ENCODE data around the gene PSME3.
"Not testable (repeated sequence)": the region's sequence is repeated elsewhere in the genome, so short reads cannot be mapped to it uniquely, and the experiment has no call there.

PSME3 gene

DNA sequence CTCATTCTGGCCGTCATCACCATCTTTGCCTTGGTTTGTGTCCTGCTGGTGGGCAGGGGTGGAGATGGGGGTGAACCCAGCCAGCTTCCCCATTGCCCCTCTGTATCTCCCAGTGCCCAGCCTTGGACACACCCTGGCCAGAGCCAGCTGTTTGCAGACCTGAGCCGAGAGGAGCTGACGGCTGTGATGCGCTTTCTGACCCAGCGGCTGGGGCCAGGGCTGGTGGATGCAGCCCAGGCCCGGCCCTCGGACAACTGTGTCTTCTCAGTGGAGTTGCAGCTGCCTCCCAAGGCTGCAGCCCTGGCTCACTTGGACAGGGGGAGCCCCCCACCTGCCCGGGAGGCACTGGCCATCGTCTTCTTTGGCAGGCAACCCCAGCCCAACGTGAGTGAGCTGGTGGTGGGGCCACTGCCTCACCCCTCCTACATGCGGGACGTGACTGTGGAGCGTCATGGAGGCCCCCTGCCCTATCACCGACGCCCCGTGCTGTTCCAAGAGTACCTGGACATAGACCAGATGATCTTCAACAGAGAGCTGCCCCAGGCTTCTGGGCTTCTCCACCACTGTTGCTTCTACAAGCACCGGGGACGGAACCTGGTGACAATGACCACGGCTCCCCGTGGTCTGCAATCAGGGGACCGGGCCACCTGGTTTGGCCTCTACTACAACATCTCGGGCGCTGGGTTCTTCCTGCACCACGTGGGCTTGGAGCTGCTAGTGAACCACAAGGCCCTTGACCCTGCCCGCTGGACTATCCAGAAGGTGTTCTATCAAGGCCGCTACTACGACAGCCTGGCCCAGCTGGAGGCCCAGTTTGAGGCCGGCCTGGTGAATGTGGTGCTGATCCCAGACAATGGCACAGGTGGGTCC, 18.4 kb downstream of the PSME3 start:
- DNase-seq (ENCODE audit: low read depth): not testable (repeated sequence)

DNA sequence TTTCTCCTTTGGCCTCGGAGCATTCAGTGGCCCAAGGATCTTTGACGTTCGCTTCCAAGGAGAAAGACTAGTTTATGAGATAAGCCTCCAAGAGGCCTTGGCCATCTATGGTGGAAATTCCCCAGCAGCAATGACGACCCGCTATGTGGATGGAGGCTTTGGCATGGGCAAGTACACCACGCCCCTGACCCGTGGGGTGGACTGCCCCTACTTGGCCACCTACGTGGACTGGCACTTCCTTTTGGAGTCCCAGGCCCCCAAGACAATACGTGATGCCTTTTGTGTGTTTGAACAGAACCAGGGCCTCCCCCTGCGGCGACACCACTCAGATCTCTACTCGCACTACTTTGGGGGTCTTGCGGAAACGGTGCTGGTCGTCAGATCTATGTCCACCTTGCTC, 19.2 kb downstream of the PSME3 start:
- no peak for DNase-seq (ENCODE audit: low read depth)

DNA sequence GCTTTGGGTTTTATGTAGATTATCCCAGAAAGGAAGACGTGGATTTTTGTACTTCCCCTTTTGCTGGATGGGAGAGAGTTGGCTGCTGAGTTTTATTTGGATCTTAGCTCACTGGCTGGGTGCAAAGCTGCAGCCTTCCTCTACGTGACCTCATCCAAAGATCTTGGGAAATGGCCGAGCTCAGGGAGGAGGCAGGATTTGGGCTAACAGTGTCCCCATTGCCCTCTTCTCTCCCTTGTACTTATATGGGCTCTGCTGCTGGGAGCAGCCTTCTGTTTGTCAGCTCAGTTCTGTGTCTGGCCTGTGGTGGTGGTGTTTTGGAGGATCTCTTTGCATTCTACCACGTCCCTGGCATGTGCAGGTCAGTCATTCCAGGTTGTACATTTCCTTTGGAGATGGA, 19.8 kb downstream of the PSME3 start:
- DNase-seq (ENCODE audit: low read depth): no peak

DNA sequence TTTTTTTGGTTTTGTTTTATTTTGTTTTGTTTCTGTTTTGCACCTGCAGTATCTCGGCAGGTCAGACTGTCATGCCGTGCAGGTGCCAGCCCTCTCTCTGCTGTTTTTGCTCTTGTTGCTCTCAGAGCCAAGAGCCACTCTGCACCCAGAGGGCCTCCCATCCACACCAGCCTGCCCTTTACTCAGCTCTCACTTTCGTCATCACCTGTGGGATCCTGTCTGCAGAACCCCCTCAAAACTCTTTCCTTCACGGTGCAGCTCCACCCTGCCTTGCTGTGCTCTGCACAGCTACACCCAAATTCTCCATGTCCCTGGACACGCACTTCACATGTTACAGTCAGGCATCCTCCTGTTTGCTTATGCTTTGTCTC, 20.4 kb downstream of the PSME3 start:
- no peak for DNase-seq (ENCODE audit: low read depth)

DNA sequence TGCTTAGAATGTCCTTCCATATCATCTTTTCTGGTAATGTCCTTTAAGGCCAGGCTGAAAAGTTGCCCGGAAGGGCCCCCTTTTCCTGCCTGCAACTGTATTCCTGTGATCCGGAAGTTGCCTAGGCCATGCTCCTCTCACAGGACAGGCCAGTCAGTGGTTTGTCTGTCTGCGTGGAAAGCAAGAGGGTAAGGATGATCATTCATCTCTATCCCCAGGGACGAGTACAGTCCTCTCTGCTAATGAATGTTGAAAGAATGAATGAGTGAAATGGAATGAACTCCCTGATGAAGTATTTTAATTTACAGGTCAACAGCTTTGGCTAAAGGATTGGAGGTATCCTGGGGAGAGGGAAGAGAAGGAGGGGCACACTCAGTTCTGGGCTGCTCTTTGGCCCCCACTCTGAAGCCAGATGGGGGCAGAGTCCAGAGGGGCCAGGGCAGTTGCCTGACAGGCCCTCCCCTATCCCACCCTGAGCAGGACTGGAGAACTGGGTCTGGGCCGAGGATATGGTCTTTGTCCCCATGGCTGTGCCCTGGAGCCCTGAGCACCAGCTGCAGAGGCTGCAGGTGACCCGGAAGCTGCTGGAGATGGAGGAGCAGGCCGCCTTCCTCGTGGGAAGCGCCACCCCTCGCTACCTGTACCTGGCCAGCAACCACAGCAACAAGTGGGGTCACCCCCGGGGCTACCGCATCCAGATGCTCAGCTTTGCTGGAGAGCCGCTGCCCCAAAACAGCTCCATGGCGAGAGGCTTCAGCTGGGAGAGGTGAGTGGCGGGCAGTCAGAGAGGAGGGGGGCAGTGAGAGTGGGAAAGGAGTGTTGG, 21.0 kb downstream of the PSME3 start:
- no peak for DNase-seq (ENCODE audit: low read depth)

DNA sequence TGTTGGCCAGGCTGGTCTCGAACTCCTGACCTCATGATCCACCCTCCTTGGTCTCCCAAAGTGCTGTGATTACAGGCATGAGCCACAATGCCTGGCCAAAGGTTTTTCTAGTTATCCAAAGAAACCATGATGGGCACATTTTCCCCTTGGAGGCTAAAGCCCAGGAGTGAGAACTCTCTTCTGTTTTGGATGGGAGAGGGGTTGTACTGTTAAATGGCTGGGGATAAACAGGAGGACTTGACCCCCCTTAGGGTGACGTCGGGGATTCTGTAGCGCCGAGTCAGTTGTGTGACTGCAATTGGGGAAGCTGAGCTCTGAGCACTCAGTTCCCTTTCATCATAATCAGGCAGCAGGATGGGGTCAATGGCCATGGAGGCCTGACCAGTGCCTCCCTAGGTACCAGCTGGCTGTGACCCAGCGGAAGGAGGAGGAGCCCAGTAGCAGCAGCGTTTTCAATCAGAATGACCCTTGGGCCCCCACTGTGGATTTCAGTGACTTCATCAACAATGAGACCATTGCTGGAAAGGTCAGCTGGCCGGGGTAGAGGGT, 21.9 kb downstream of the PSME3 start:
- no peak for DNase-seq (ENCODE audit: low read depth)

DNA sequence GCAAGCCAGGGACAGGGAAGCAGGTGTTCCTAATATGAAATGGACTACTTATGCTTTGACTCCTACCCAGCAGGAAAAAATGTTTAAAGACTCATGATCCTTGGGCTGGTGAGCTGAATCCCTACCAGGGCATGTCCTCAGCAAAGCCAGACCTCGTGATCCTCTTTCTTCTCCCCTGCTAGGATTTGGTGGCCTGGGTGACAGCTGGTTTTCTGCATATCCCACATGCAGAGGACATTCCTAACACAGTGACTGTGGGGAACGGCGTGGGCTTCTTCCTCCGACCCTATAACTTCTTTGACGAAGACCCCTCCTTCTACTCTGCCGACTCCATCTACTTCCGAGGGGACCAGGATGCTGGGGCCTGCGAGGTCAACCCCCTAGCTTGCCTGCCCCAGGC, 22.9 kb downstream of the PSME3 start:
- DNase-seq (ENCODE audit: low read depth): not testable (repeated sequence)

DNA sequence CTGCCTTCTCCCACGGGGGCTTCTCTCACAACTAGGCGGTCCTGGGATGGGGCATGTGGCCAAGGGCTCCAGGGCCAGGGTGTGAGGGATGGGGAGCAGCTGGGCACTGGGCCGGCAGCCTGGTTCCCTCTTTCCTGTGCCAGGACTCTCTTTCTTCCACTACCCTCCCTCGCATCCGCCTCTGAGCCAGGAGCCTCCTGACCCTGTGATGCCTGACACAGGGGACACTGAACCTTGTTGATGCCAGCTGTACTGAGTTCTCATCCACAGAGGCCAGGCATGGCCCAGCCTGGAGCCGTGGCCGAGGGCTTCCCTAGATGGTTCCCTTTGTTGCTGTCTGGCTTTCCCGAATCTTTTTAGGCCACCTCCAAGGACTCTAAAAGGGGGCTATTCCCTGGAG, 23.3 kb downstream of the PSME3 start:
- not testable (repeated sequence) for DNase-seq (ENCODE audit: low read depth)

DNA sequence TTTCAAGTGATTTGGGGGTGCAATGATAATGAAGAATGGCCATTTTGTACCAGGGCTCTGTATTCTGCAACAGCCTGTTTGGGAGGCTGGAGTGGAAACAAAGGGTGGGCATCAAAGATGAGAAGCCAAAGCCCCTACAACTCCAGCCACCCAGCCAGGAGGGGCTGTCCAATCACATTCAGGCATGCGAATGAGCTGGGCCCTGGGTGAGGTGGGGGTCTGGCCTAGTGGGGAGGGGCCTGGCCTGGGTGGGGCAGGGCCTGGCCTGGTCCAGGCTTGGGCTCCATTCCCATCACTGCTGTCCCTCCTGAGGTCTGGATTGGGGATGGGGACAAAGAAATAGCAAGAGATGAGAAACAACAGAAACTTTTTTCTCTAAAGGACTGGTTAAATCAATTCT, 24.2 kb downstream of the PSME3 start:
- DNase-seq (ENCODE audit: low read depth): no peak

DNA sequence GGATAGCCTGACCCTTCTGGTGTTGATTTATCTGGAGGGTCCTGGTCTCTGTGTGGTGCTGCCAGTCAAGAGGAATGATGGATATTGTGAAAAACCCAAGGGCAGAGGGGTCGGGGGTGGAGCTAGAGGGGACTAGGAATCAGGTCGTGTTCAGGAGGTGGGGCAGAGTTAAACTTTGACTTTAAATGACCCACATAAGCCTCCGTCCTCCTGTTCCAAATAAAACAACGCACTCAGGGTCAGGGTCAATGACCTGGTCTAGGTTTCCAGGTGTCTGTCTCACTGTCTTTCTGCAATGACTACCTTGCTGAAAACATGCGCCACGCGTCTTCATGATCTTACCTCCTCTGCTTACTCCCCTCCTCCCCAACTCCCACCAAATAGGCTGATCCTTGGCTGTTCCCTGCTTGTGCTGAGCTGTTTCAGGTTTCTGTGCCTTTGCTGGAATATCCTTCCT, 32.5 kb downstream of the PSME3 start:
- DNase-seq (ENCODE audit: low read depth): no peak

DNA sequence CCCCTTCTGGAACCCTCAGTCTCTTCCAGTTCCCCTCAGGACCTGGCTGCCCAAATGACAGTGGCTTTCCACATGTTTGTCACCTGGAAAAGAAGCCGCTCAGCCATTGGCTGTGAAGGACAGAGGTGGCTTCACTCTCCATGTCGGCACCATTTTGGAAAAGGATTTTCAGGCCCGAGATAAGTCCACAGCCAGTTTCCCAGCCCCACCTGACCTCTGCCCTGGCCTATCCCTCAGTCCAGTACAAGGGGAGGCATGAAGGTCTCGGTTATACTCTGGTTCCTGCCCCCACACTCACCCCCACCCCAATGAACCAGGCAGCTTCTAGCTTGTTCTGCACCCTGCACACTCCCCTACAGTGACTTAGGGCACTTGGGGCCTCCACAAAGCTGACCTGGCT, 33.0 kb downstream of the PSME3 start:
- DNase-seq (ENCODE audit: low read depth): no peak

DNA sequence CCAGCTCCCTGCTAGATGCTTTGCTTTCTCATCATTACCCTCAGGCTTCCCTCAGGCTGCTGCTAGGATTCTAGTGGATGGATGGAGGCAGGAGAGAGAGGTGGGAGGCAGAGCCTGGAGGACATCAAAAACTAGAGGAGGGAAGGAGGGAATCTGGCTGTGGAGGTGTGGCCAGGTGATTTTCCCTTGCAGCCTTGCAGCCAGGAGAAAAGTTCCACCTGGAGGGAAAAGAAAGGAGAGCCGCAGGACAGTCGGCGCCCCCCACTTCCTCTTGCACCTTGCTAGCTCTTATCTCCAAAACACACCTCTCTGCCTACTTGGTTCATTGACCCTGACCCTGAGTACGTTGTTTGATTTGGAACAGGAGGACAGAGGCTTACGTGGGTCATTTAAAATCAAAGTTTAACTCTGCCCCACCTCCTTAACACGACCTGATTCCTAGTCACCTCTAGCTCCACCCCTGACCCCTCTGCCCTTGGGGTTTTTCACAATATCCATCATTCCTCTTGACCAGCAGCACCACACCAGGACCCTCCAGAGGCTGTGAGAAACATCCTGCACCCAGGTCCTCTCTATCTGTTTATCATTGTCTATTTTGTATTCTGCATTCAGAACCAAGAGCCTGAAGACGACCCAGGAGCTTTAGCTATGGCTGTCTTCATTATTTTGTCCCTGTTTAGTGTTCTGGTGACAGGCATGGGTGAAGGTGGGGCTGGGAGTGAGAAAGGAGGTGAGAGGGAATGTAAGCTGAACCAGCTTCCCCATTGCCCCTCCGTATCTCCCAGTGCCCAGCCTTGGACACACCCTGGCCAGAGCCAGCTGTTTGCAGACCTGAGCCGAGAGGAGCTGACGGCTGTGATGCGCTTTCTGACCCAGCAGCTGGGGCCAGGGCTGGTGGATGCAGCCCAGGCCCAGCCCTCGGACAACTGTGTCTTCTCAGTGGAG, 33.7 kb downstream of the PSME3 start:
- no peak for DNase-seq (ENCODE audit: low read depth)

DNA sequence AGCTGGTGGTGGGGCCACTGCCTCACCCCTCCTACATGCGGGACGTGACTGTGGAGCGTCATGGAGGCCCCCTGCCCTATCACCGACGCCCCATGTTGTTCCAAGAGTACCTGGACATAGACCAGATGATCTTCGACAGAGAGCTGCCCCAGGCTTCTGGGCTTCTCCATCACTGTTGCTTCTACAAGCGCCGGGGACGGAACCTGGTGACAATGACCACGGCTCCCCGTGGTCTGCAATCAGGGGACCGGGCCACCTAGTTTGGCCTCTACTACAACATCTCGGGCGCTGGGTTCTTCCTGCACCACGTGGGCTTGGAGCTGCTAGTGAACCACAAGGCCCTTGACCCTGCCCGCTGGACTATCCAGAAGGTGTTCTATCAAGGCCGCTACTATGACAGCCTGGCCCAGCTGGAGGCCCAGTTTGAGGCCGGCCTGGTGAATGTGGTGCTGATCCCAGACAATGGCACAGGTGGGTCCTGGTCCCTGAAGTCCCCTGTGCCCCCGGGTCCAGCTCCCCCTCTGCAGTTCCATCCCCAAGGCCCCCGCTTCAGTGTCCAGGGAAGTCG, 34.6 kb downstream of the PSME3 start:
- DNase-seq (ENCODE audit: low read depth): not testable (repeated sequence)

DNA sequence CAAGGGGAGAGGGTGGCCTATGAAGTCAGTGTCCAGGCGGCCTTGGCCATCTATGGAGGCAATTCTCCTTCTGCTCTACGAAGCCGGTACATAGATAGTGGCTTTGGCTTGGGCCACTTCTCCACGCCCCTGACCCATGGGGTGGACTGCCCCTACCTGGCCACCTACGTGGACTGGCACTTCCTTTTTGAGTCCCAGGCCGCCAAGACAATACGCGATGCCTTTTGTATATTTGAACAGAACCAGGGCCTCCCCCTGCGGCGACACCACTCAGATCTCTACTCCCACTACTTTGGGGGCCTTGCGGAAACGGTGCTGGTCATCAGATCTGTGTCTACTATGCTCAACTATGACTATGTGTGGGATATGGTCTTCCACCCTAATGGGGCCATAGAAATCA, 35.1 kb downstream of the PSME3 start:
- DNase-seq (ENCODE audit: low read depth): no peak

DNA sequence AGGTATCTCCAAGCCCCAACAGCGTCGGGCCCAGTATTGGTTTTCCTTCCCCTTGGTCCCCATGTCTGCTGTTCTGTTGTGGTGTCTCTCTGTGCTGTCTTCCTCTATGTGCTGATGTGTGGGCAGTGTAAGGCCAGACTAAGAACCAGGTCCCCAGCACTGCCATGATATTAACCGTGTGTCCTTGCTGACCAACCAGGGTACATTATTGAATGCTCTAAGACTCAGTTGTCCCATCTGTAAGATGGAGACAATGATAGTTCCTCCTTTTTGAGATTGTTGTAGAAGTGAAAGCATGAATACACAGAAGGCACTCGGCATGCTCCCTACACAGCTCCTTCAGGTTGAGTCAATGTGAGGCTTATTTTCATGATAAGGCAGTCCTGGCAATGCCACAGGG, 38.5 kb downstream of the PSME3 start:
- no peak for DNase-seq (ENCODE audit: low read depth)

DNA sequence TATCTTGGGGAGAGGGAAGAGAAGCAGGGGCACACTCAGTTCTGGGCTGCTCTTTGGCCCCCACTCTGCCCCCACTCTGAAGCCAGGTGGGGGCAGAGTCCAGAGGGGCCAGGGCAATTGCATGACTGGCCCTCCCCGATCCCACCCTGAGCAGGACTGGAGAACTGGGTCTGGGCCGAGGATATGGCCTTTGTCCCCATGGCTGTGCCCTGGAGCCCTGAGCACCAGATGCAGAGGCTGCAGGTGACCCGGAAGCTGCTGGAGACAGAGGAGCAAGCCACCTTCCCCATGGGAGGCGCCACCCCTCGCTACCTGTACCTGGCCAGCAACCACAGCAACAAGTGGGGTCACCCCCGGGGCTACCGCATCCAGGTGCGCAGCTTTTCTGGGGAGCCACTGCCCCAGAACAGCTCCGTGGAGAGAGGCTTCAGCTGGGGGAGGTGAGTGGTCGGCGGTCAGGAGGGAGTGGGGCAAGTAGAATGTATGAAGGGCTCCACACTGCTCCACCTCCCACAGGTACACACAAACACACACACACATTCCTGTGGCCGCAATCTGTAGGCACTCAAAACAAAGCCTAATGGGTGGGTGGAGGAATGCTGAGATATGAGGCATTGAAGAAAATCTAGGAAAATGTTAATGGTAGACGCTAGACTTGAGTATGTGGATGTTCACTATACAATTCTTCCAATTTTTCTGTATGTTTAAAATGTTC, 39.2 kb downstream of the PSME3 start:
- DNase-seq (ENCODE audit: low read depth): no peak

DNA sequence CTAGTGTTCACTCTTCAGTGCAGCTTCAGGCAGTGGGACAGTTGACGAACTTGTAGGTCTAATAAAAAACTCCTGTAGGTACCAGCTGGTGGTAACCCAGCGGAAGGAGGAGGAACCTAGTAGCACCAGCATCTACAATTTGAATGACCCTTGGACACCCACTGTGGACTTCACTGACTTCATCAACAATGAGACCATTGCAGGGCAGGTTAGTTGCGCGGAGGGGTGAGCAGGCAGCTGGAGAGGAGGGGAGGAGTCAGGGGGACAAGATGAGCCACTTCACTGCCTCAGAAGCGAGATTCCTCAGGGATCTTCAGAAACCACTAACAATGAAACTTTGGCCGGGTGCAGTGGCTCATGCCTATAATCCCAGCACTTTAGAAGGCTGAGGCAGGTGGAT, 40.1 kb downstream of the PSME3 start:
- no peak for DNase-seq (ENCODE audit: low read depth)

DNA sequence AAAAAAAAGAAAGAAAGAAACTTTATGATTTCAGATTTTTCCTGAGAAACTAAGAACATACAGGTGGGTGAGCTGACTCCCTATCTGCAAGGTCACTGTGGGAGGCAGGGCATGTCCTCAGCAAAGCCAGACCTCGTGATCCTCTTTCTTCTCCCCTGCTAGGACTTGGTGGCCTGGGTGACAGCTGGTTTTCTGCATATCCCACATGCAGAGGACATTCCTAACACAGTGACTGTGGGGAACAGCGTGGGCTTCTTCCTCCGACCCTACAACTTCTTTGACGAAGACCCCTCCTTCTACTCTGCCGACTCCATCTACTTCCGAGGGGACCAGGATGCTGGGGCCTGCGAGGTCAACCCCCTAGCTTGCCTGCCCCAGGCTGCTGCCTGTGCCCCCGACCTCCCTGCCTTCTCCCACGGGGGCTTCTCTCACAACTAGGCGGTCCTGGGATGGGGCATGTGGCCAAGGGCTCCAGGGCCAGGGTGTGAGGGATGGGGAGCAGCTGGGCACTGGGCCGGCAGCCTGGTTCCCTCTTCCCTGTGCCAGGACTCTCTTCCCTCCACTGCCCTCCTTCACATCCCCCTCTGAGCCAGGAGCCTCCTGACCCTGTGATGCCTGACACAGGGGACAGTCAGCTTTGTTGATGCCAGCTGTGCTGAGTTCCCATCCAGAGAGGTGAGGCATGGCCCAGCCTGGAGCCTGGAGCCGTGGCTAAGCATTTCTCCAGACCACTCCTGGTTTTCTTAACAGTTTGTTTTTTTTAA, 40.9 kb downstream of the PSME3 start:
- DNase-seq (ENCODE audit: low read depth): not testable (repeated sequence)

DNA sequence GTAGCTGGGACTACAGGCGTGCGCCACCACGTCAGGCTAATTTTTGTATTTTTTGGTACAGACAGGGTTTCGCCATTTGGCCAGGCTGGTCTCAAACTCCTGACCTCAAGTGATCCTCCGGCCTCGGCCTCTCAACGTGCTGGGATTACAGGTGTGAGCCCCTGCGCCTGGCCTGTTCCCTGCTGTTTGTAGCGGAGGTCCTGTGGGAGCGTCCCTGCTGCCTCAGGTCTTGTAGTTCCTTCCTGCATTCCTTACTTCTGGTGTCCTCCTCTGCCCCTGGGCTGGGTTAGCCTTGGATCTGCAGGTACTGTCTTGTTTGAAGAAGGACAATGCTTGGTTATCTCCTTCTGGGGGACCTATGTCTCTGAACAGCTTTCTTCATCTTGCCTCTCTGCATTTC, 43.8 kb downstream of the PSME3 start:
- no peak for DNase-seq (ENCODE audit: low read depth)

Measured in stimulated activated CD8-positive, alpha-beta memory T cell treated with anti-CD3 and anti-CD28 coated beads, Interleukin-4, amount 100 ng/mL, for 24 hours (primary cell).